Adrenal gland (tissue), 5 donors: ENCODE data around the gene TMEM150A.

ENCODE experiments used
- CTCF ChIP-seq, 6 experiments: fragments of 450-650 bp in 4 of 6; fragments of 200-600 bp in 2 of 6; sonication (generic) in 1 of 6; IDR thresholded peaks; 1 replicate in 5 of 6; 2 replicates in 1 of 6; pipeline versions ENCODE4 v1.5.1 to v1.8.0; 2016 to 2021; ENCODE audit warnings: antibody characterized with exemption in 6 of 6, mild to moderate bottlenecking in 2 of 6, moderate library complexity in 1 of 6
- POLR2A ChIP-seq, 2 donors: fragments of 450-650 bp; IDR thresholded peaks; one replicate each; pipeline ENCODE4 v1.6.1; 2017; ENCODE audit warnings: antibody characterized with exemption in 2 of 2, mild to moderate bottlenecking in 2 of 2, moderate library complexity in 1 of 2
- donor health status: DM: no; HTN: no; CAD: no.

- TF ChIP-seq CTCF (IDR thresholded peaks at IDR 0.05) (no peak), POLR2A (IDR thresholded peaks at IDR 0.05) (no peak)
Observed at GRCh38 chr2:85646166-85646565, 43.7 kb upstream of the TMEM150A start.
